ENCODE data around the gene TMC5. TPM values are rescaled to one million over a fixed set of nuclear protein-coding genes. Genes with fewer than 3 reads are reported as not detected.

The TMC5 gene
- total and polyA plus RNA-seq, 2 of the 4 experiments (the other 2 are of a cell fraction) = not detected

DNA sequence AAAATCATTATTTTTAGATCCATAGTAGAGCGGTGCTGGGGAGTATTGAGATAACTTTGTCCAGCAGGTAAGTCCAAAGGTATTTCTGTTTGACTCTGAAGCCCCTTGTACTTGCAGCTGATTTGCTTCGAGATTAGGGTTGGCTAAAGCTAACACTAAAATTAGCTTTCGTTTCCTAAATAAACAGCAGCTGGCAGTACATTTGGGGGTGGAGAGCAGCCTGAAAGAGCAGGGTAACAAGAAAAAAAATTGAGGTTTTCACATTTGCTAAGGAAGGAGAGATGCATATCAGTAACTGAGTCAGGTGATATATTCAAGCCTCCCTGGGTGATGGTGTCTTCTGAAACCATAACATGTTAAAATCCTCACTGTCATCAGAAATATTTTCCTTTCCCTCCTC lies 37.4 kb upstream of the TMC5 start:
- dilution Hi-C loops (cut with HindIII; ENCODE audit: low sequenced_read_pairs, unreplicated experiment) = no loop called here
- ATAC-seq (ENCODE audit: low read depth) (no peak), DNase-seq (no peak)
- 100% methylated on average over 1 of the region's 3 CpGs; no CpG with 5 or more reads in 1 of the 2 experiments for WGBS, 2 experiments (ENCODE audit: extremely low coverage in 2 of 2, insufficient read length in 1 of 2)
- Histone ChIP-seq H4K20me1 (ENCODE audit: insufficient read depth, low read length) (no peaks in the 10 kb centered on the region), H3K9ac (ENCODE audit: low read depth, low read length) (no peak overlapping the region), H3K4me2 (ENCODE audit: low read depth, low read length) (no peak overlapping the region), H3K23ac (ENCODE audit: low read depth, low read length) (no peak overlapping the region), H2BK120ac (ENCODE audit: low read depth, low read length) (no peak overlapping the region), H3K56ac (ENCODE audit: extremely low read depth, insufficient read depth, low read length) (no peak overlapping the region), H4K5ac (ENCODE audit: low read depth, low read length) (no peak overlapping the region), H3K4me3 (ENCODE audit: insufficient read depth, low read depth, low read length) (no peak overlapping the region), H2AFZ (replicated peaks; ENCODE audit: low read length, poor library complexity) (no peak overlapping the region), H3K4ac (ENCODE audit: low read depth, low read length) (no peak overlapping the region), H4K8ac (ENCODE audit: low read depth in 2 of 2, low read length in 2 of 2) (no peak overlapping the region), H3K9me3 (ENCODE audit: control insufficient read depth, insufficient read depth, low read length) (no peaks in the 10 kb centered on the region), H3K9me1 (ENCODE audit: insufficient read depth, low read length) (no peaks in the 10 kb centered on the region), H3K36me3 (ENCODE audit: control insufficient read depth, insufficient read depth, low read length) (no peaks in the 10 kb centered on the region), H3K27ac (ENCODE audit: insufficient read depth, low read length) (no peak overlapping the region), H2BK5ac (ENCODE audit: low read depth, low read length, poor library complexity, severe bottlenecking) (no peak overlapping the region), H2AK9ac (replicated peaks; ENCODE audit: low read depth, low read length, poor library complexity) (no peak overlapping the region), H3K4me1 (ENCODE audit: control insufficient read depth, insufficient read depth, low read length) (no peaks in the 10 kb centered on the region), H2BK15ac (ENCODE audit: low read depth, low read length) (no peak overlapping the region), H2AK5ac (ENCODE audit: low read depth, low read length) (no peak overlapping the region), H3K27me3 (ENCODE audit: control insufficient read depth, insufficient read depth, low read length) (no peaks in the 10 kb centered on the region; the same call in 1 of the 2 replicates), H3K18ac (ENCODE audit: low read depth, low read length) (no peak overlapping the region), H2BK20ac (ENCODE audit: low read depth, low read length) (no peak overlapping the region), H3K79me1 (ENCODE audit: low read depth in 1 of 2, low read length in 2 of 2) (no peaks in the 10 kb centered on the region), H4K91ac (ENCODE audit: insufficient read depth, low read depth, low read length) (no peak overlapping the region), H3K14ac (replicated peaks; ENCODE audit: low read depth, low read length) (no peak overlapping the region)
- BruUV-seq (replicated peaks) = no TSS peak
- CTCF ChIA-PET = no interaction called here
- POLR2A ChIA-PET (ENCODE audit: unreplicated experiment) = no interaction called here
- intact Hi-C loops (cut with micrococcal nuclease) = no loop called here
- in situ Hi-C loops (cut with MboI; ENCODE audit: low sequenced_read_pairs) = no loop called here
- TF ChIP-seq, protein P1, sequence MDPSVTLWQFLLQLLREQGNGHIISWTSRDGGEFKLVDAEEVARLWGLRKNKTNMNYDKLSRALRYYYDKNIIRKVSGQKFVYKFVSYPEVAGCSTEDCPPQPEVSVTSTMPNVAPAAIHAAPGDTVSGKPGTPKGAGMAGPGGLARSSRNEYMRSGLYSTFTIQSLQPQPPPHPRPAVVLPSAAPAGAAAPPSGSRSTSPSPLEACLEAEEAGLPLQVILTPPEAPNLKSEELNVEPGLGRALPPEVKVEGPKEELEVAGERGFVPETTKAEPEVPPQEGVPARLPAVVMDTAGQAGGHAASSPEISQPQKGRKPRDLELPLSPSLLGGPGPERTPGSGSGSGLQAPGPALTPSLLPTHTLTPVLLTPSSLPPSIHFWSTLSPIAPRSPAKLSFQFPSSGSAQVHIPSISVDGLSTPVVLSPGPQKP (IDR thresholded peaks at IDR 0.05; ENCODE audit: borderline replicate concordance, low read depth, low read length) = no peak
- no peak for TF ChIP-seq NFE2L2 (IDR thresholded peaks at IDR 0.05; ENCODE audit: low read depth, low read length)
- no peak for TF ChIP-seq MXI1 (IDR thresholded peaks at IDR 0.05; ENCODE audit: borderline replicate concordance, low read depth, low read length)
- no peak for TF ChIP-seq CHD1 (IDR thresholded peaks at IDR 0.05; ENCODE audit: low read depth, low read length)
- TF ChIP-seq RCOR1 (IDR thresholded peaks at IDR 0.05; ENCODE audit: insufficient replicate concordance, low read length) = no peak
- no peak for TF ChIP-seq FOS (IDR thresholded peaks at IDR 0.05; ENCODE audit: low read depth, low read length)
- TF ChIP-seq, protein P2, sequence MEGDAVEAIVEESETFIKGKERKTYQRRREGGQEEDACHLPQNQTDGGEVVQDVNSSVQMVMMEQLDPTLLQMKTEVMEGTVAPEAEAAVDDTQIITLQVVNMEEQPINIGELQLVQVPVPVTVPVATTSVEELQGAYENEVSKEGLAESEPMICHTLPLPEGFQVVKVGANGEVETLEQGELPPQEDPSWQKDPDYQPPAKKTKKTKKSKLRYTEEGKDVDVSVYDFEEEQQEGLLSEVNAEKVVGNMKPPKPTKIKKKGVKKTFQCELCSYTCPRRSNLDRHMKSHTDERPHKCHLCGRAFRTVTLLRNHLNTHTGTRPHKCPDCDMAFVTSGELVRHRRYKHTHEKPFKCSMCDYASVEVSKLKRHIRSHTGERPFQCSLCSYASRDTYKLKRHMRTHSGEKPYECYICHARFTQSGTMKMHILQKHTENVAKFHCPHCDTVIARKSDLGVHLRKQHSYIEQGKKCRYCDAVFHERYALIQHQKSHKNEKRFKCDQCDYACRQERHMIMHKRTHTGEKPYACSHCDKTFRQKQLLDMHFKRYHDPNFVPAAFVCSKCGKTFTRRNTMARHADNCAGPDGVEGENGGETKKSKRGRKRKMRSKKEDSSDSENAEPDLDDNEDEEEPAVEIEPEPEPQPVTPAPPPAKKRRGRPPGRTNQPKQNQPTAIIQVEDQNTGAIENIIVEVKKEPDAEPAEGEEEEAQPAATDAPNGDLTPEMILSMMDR (conservative IDR thresholded peaks at IDR 0.05; ENCODE audit: low read depth, low read length) = no peak
- no peak for TF ChIP-seq MAZ (IDR thresholded peaks at IDR 0.05; ENCODE audit: borderline replicate concordance, low read depth, low read length)
- TF ChIP-seq MAFK (IDR thresholded peaks at IDR 0.05; ENCODE audit: low read depth, low read length) = no peak
- TF ChIP-seq CEBPB (IDR thresholded peaks at IDR 0.05; ENCODE audit: low read depth, low read length) = no peak

Data from IMR-90 (cell line).